ENCODE measurements around the gene CHAF1A.

DNA sequence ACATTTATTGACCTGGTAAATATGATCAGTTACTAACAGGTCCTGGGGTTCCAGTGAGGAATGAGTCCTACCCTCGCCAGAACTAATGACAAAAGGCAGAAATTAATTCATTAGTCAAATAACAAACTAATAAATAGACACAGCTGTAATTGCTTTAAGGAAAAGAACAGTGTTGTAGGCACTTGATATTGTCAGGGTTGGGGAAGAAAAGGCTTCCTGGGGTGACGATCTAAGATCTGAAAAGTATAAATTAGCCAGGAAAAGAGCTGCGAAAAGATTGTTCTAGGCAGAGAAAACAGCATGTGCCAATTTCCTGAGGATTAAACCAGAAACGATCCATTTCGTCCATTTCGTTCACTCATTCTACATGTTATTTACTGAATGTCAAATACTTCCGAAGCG, 670 bp upstream of the CHAF1A start:
- TF ChIP-seq TAF1 (IDR thresholded peaks at IDR 0.05; ENCODE audit: low read depth, low read length): no peak
- TF ChIP-seq POLR2A (IDR thresholded peaks at IDR 0.05; ENCODE audit: low read depth, low read length): no peak
- TF ChIP-seq POLR2AphosphoS5 (IDR thresholded peaks at IDR 0.05; ENCODE audit: low read depth, low read length): no peak
- TF ChIP-seq PAX5 (IDR thresholded peaks at IDR 0.05; ENCODE audit: insufficient read depth, low read length, severe bottlenecking): no peak

All from GM12891 (cell line).